Measurements from ENCODE around the gene CNTNAP5. TPM values are rescaled to one million over a fixed set of nuclear protein-coding genes. Genes with fewer than 3 reads are reported as not detected.
A peak's percentile ranks its signal among the peaks of the same experiment; 100 is the strongest.

CNTNAP5 gene
- total and polyA plus RNA-seq, 2 of the 13 experiments (the other 11 are each of a cell fraction or from before 2014, with no cell fraction given), result not detected

DNA sequence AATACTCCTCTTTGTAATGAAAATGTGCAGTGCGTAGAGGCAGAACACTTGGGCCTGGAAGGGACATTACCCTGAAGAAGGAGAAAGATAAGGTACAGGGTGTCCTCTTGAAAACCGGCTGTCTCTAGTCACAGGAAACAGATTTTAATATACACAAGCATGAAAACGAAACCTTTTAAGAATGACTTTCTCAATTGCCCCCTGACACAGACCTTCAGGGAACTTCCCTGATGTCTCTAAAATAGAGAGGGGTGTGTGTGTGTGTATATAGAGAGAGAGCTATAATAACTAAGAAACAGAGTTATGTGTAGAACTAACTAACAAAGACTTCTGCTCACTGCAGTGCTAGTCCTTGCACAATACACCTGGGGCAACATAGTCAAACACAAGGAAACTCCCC lies 780.0 kb downstream of the CNTNAP5 start (continued):
- TF ChIP-seq, protein P1, sequence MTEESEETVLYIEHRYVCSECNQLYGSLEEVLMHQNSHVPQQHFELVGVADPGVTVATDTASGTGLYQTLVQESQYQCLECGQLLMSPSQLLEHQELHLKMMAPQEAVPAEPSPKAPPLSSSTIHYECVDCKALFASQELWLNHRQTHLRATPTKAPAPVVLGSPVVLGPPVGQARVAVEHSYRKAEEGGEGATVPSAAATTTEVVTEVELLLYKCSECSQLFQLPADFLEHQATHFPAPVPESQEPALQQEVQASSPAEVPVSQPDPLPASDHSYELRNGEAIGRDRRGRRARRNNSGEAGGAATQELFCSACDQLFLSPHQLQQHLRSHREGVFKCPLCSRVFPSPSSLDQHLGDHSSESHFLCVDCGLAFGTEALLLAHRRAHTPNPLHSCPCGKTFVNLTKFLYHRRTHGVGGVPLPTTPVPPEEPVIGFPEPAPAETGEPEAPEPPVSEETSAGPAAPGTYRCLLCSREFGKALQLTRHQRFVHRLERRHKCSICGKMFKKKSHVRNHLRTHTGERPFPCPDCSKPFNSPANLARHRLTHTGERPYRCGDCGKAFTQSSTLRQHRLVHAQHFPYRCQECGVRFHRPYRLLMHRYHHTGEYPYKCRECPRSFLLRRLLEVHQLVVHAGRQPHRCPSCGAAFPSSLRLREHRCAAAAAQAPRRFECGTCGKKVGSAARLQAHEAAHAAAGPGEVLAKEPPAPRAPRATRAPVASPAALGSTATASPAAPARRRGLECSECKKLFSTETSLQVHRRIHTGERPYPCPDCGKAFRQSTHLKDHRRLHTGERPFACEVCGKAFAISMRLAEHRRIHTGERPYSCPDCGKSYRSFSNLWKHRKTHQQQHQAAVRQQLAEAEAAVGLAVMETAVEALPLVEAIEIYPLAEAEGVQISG (CRISPR knock-in tag; IDR thresholded peaks at IDR 0.05), result no peak
- TF ChIP-seq ZNF550 (CRISPR knock-in tag; IDR thresholded peaks at IDR 0.05; ENCODE audit: borderline replicate concordance) (no peak), ZNF33A (CRISPR knock-in tag; IDR thresholded peaks at IDR 0.05; ENCODE audit: borderline replicate concordance) (no peak)

DNA sequence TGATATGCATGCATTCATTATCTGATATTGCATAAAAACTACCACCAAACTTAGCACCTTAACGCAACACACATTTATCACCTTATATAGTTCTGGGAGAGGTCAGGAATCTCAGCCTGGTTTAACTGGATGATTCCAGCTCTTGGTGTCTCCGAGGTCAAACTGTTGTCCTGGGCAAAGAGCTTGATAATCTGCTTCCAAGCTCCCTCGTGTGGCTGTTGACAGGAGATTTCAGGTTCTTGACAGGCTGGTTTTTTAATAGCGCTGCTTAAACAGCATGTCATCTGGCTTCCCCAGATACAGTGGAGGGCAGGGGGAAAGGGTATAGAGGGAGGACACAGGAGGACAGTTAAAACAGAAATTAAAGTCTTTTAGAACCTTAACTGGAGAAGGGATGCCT lies 785.0 kb downstream of the CNTNAP5 start:
- POLR2A ChIA-PET, result no interaction called here
- H3K4me3 ChIP-seq (replicated peaks in 1 of 3; ENCODE audit: insufficient read depth in 1 of 3, low read depth in 2 of 3, low read length in 3 of 3), result no peak overlapping the region
- intact Hi-C loops (cut with micrococcal nuclease; ENCODE audit: unreplicated experiment) (loop anchor here (1.0 kb wide), 3 partner anchors 247 to 783 kb away; no protein-coding TSS in a partner anchor), in situ Hi-C loops (cut with HindIII; ENCODE audit: extremely low pct_ligation_motif_present, low pct_unique_long_range_greater_than_20kb) (loop anchor here (5.0 to 25.0 kb wide), 2 partner anchors 783 to 1977 kb away; partner anchors contain the start of gene CNTNAP5)
- no peaks in the 10 kb centered on the region for H4K20me1 ChIP-seq (ENCODE audit: insufficient read depth, low read length)
- no peaks in the 10 kb centered on the region for H3K36me3 ChIP-seq (replicated peaks in 1 of 2; ENCODE audit: control insufficient read depth in 1 of 2, insufficient read depth in 2 of 2, low read length in 2 of 2)
- H3K27me3 ChIP-seq (ENCODE audit: control insufficient read depth in 1 of 2, insufficient read depth in 2 of 2, low read length in 2 of 2), result no peaks in the 10 kb centered on the region
- CTCF ChIA-PET (ENCODE audit: low intra/inter-chr PET ratio, low total read pairs), result interaction anchor here (1.2 kb wide), 1 partner anchor 783 kb away, joined by 4 read pairs; no protein-coding TSS in a partner anchor
- no peaks in the 10 kb centered on the region for H3K79me2 ChIP-seq (ENCODE audit: insufficient read depth, low read length)
- DNase-seq (ENCODE audit: low spot score) (peak; percentile 60), ATAC-seq (peak; percentile 95), FAIRE-seq (peak; percentile 92)
- no peak overlapping the region for H3K27ac ChIP-seq (ENCODE audit: extremely low read length, insufficient read depth, low read length)
- WGBS (ENCODE audit: low lambda C conversion rate), result 8% methylated on average over 4 of the region's 4 CpGs
- no peaks in the 10 kb centered on the region for H3K9me3 ChIP-seq (ENCODE audit: low read length)
- no peak overlapping the region for H2AFZ ChIP-seq (ENCODE audit: low read length)
- BruUV-seq (replicated peaks), result no TSS peak
- H3K4me1 ChIP-seq (ENCODE audit: insufficient read depth, low read length), result no peaks in the 10 kb centered on the region
- H3K4me2 ChIP-seq (ENCODE audit: low read depth, low read length), result no peak overlapping the region
- H3K9ac ChIP-seq (ENCODE audit: insufficient read depth, low read depth, low read length), result no peak overlapping the region
- TF ChIP-seq ZNF282 (IDR thresholded peaks at IDR 0.05; ENCODE audit: partially characterized antibody) (no peak), NKX3-1 (CRISPR knock-in tag; IDR thresholded peaks at IDR 0.05) (no peak), NONO (IDR thresholded peaks at IDR 0.05) (no peak), NONO (CRISPR knock-in tag; conservative IDR thresholded peaks at IDR 0.05) (no peak), ZNF562 (CRISPR knock-in tag; IDR thresholded peaks at IDR 0.05; ENCODE audit: borderline replicate concordance) (no peak), ZFP36L1 (CRISPR knock-in tag; IDR thresholded peaks at IDR 0.05) (no peak), MTF2 (CRISPR knock-in tag; IDR thresholded peaks at IDR 0.05; ENCODE audit: borderline replicate concordance) (no peak), KDM5B (CRISPR knock-in tag; IDR thresholded peaks at IDR 0.05; ENCODE audit: borderline replicate concordance) (no peak), ETV5 (CRISPR knock-in tag; IDR thresholded peaks at IDR 0.05; ENCODE audit: borderline replicate concordance) (no peak), ZNF451 (CRISPR knock-in tag; IDR thresholded peaks at IDR 0.05) (no peak), CEBPZ (IDR thresholded peaks at IDR 0.05; ENCODE audit: low read length) (no peak), SCMH1 (CRISPR knock-in tag; IDR thresholded peaks at IDR 0.05; ENCODE audit: borderline replicate concordance) (no peak), SMC3 (IDR thresholded peaks at IDR 0.05; ENCODE audit: low read length) (peak; percentile 67; the same call in 1 of the 2 replicates), SMAD9 (CRISPR knock-in tag; IDR thresholded peaks at IDR 0.05) (no peak)
- TF ChIP-seq, protein P2, sequence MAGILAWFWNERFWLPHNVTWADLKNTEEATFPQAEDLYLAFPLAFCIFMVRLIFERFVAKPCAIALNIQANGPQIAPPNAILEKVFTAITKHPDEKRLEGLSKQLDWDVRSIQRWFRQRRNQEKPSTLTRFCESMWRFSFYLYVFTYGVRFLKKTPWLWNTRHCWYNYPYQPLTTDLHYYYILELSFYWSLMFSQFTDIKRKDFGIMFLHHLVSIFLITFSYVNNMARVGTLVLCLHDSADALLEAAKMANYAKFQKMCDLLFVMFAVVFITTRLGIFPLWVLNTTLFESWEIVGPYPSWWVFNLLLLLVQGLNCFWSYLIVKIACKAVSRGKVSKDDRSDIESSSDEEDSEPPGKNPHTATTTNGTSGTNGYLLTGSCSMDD (CRISPR knock-in tag; IDR thresholded peaks at IDR 0.05), result no peak
